NCI-H1105 treated with DMSO at 0.1 percent for 48 hours (cell line): ENCODE results near the gene LMNB1.
"Not testable (repeated sequence)": the region's sequence is repeated elsewhere in the genome, so short reads cannot be mapped to it uniquely, and the experiment has no call there.

ENCODE experiments used
- DNase-seq: peaks from one replicate; lab custom pipeline; 2025; lab: John Stamatoyannopoulos, UW

The LMNB1 gene

GRCh38 chr5:126826619-126827215 lies 49.8 kb downstream of the LMNB1 start:
- DNase-seq = no peak

GRCh38 chr5:126829098-126829497 lies 52.2 kb downstream of the LMNB1 start:
- no peak for DNase-seq

GRCh38 chr5:126830061-126830460 lies 53.1 kb downstream of the LMNB1 start:
- no peak for DNase-seq

GRCh38 chr5:126831156-126831555 lies 54.2 kb downstream of the LMNB1 start:
- no peak for DNase-seq

- no peak for DNase-seq
These were observed 59.8 kb downstream of the LMNB1 start for GRCh38 chr5:126836778-126837177.

- DNase-seq = no peak
These were observed 60.3 kb downstream of the LMNB1 start for GRCh38 chr5:126837242-126837641.

- no peak for DNase-seq
These were observed 61.1 kb downstream of the LMNB1 start for GRCh38 chr5:126837906-126838539.

GRCh38 chr5:126839407-126839806 lies 62.5 kb downstream of the LMNB1 start:
- DNase-seq = not testable (repeated sequence)

GRCh38 chr5:126843375-126843774 lies 66.4 kb downstream of the LMNB1 start:
- DNase-seq = not testable (repeated sequence)

GRCh38 chr5:126845470-126846070 lies 68.6 kb downstream of the LMNB1 start:
- DNase-seq = not testable (repeated sequence)

- no peak for DNase-seq
These were observed 69.4 kb downstream of the LMNB1 start for GRCh38 chr5:126846344-126846743.

GRCh38 chr5:126846744-126847455 lies 70.0 kb downstream of the LMNB1 start:
- no peak for DNase-seq

- DNase-seq = no peak
These were observed 70.5 kb downstream of the LMNB1 start for GRCh38 chr5:126847456-126847820.

- no peak for DNase-seq
These were observed 70.9 kb downstream of the LMNB1 start for GRCh38 chr5:126847826-126848251.

- DNase-seq = no peak
These were observed 71.3 kb downstream of the LMNB1 start for GRCh38 chr5:126848253-126848652.

- DNase-seq = no peak
These were observed 72.3 kb downstream of the LMNB1 start for GRCh38 chr5:126849101-126849678.

GRCh38 chr5:126851501-126852011 lies 74.6 kb downstream of the LMNB1 start:
- no peak for DNase-seq

GRCh38 chr5:126852091-126852571 lies 75.2 kb downstream of the LMNB1 start:
- DNase-seq = no peak

GRCh38 chr5:126852841-126853271 lies 75.9 kb downstream of the LMNB1 start:
- DNase-seq = no peak

- DNase-seq = not testable (repeated sequence)
These were observed 76.8 kb downstream of the LMNB1 start for GRCh38 chr5:126853541-126854307.

GRCh38 chr5:126854526-126855110 lies 77.7 kb downstream of the LMNB1 start:
- no peak for DNase-seq
